Naive thymus-derived CD4-positive, alpha-beta T cell (primary cell): ENCODE measurements around the gene MARVELD1. TPM values are rescaled to one million over a fixed set of nuclear protein-coding genes. Genes with fewer than 3 reads are reported as not detected.

Experiments
- ATAC-seq: fragments of 150-1000 bp; cut with Tn5 transposase; 2 replicates; pipeline ENCODE4 v1.10.0; 2021; ENCODE audit warnings: mild to moderate bottlenecking, moderate library complexity
- CTCF ChIA-PET: fragments of 350-600 bp; sonication (Branson Sonifier 250); formaldehyde crosslinking; loops from one replicate; lab custom pipeline; 2021; ENCODE audit warnings: antibody characterized with exemption; lab: Charles Lee
- POLR2A ChIA-PET: fragments of 350-600 bp; sonication (Branson Sonifier 250); formaldehyde crosslinking; loops from one replicate; lab custom pipeline; 2021; ENCODE audit warnings: antibody characterized with exemption, inconsistent platforms; lab: Charles Lee
- DNase-seq, 9 donors: peaks; one replicate each; pipeline versions ENCODE4 v3.0.0 to v3.0.0-alpha.2; 2020 to 2022; ENCODE audit warnings: mixed read lengths in 1 of 9
- H3K27ac ChIP-seq: one replicate; pipeline ENCODE4 v1.7.0; 2013; ENCODE audit warnings: mild to moderate bottlenecking, low read depth, low read length, moderate library complexity
- H3K27me3 ChIP-seq, 2 donors: one replicate each; pipeline ENCODE4 v1.7.0; 2013; ENCODE audit warnings: low read length in 2 of 2, mild to moderate bottlenecking in 2 of 2, moderate library complexity in 2 of 2; ENCODE audit not compliant: control insufficient read depth in 2 of 2, insufficient read depth in 2 of 2
- H3K36me3 ChIP-seq, 3 experiments: 1 replicate in 2 of 3; 2 replicates in 1 of 3; pipeline ENCODE4 v1.7.0; 2013; ENCODE audit warnings: low read length in 3 of 3, mild to moderate bottlenecking in 3 of 3, moderate library complexity in 1 of 3; ENCODE audit not compliant: insufficient read depth in 3 of 3, control insufficient read depth in 2 of 3
- H3K4me1 ChIP-seq, 2 donors: one replicate each; pipeline ENCODE4 v1.7.0; 2013; ENCODE audit warnings: low read length in 2 of 2, mild to moderate bottlenecking in 2 of 2, moderate library complexity in 1 of 2; ENCODE audit not compliant: control insufficient read depth in 2 of 2, insufficient read depth in 2 of 2
- H3K4me3 ChIP-seq: 2 replicates; pipeline ENCODE4 v1.7.0; 2013; ENCODE audit warnings: mild to moderate bottlenecking, low read length
- H3K9me3 ChIP-seq, 3 experiments: 1 replicate in 2 of 3; 2 replicates in 1 of 3; pipeline ENCODE4 v1.7.0; 2013; ENCODE audit warnings: low read length in 3 of 3; ENCODE audit not compliant: control insufficient read depth in 2 of 3
- H3K27ac Mint-ChIP-seq, 9 donors: one replicate each; pipeline ENCODE4 v1.8.0; 2020 to 2022; ENCODE audit warnings: mixed read lengths in 9 of 9, mild to moderate bottlenecking in 8 of 9, moderate library complexity in 5 of 9, inconsistent platforms in 2 of 9
- H3K27me3 Mint-ChIP-seq, 5 donors: one replicate each; pipeline ENCODE4 v1.8.0; 2021 to 2022; ENCODE audit warnings: mixed read lengths in 5 of 5, mild to moderate bottlenecking in 1 of 5
- H3K36me3 Mint-ChIP-seq, 5 donors: one replicate each; pipeline ENCODE4 v1.8.0; 2020 to 2022; ENCODE audit warnings: mixed read lengths in 5 of 5, mild to moderate bottlenecking in 3 of 5, inconsistent platforms in 1 of 5
- H3K4me1 Mint-ChIP-seq, 7 donors: one replicate each; pipeline ENCODE4 v1.8.0; 2020 to 2022; ENCODE audit warnings: mixed read lengths in 7 of 7, mild to moderate bottlenecking in 3 of 7, inconsistent platforms in 1 of 7
- H3K4me3 Mint-ChIP-seq, 10 donors: one replicate each; pipeline ENCODE4 v1.8.0; 2020 to 2022; ENCODE audit warnings: mild to moderate bottlenecking in 10 of 10, mixed read lengths in 10 of 10, moderate library complexity in 6 of 10, inconsistent platforms in 2 of 10
- H3K9me3 Mint-ChIP-seq, 11 donors: one replicate each; pipeline ENCODE4 v1.8.0; 2020 to 2022; ENCODE audit warnings: mixed read lengths in 11 of 11, mild to moderate bottlenecking in 4 of 11, inconsistent platforms in 1 of 11, moderate library complexity in 1 of 11
- intact Hi-C, 2 donors: fragments of 100-400 bp; cut with micrococcal nuclease; formaldehyde crosslinking; loops; one replicate each; pipeline ENCODE4 v1.15.1; 2023
- polyA plus RNA-seq, 2 donors: library from polyadenylated mRNA; unstranded; fragments of 300-500 nt; fragmentation: Illumina TruSeq; gene quantifications; one replicate each; pipeline ENCODE4 v1.2.3, GENCODE V29; 2021
- total RNA-seq, 6 experiments: library from RNA in 5 of 6; stranded (reverse) in 5 of 6; gene quantifications; 1 replicate in 5 of 6; 2 replicates in 1 of 6; pipeline ENCODE4 v1.2.3 and lab custom pipeline; 2021 to 2026

MARVELD1 gene
- total and polyA plus RNA-seq, 7 experiments from 2014 or later: 0.07 to 5.0 (median 1.1) TPM

DNA sequence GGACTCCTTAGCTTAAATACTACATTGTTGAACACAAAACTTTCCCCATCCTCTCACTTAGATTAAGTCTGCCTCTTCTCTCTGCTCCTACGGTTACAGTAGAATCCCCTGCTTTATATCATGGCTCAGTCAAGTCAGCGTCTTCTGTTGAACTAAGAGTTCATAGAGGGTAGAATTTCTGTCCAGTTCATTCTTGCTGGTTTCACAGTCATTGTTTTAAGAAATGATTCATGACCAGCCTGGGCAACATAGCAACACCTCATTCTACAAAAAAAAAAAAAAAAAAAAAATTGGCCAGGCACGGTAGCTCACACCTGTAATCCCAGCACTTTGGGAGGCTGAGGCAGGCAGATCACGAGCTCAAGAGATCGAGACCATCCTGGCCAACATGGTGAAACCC lies 19.7 kb downstream of the MARVELD1 start:
- CTCF ChIA-PET: interaction anchor here (0.6 to 8.7 kb wide), 12 partner anchors 10 to 288 kb away, joined by 3 to 90 read pairs (median 4); partner anchors contain the start of gene AVPI1
- Mint-ChIP-seq H3K27ac (no peak overlapping the region), H3K27me3 (peaks cover 0 to 8% (median 3%) of the 10 kb centered on the region in 5 donors), H3K9me3 (peaks cover 0 to 7% (median 0%) of the 10 kb centered on the region in 11 donors), H3K36me3 (peaks cover 0 to 5% (median 4%) of the 10 kb centered on the region in 5 donors), H3K4me3 (no peak overlapping the region), H3K4me1 (peaks cover 15 to 27% (median 26%) of the 10 kb centered on the region in 7 donors)
- Histone ChIP-seq H3K9me3 (no peaks in the 10 kb centered on the region), H3K27me3 (no peaks in the 10 kb centered on the region), H3K4me3 (no peak overlapping the region), H3K4me1 (peaks cover 8 to 11% of the 10 kb centered on the region in 2 donors), H3K27ac (no peak overlapping the region), H3K36me3 (peaks cover 0 to 6% (median 0%) of the 10 kb centered on the region in 3 experiments)
- POLR2A ChIA-PET: interaction anchor here (1.3 kb wide), 1 partner anchor 56 kb away, joined by 3 read pairs; no protein-coding TSS in a partner anchor
- ATAC-seq (no peak), DNase-seq (no peak)
- intact Hi-C loops: loop anchor here in 1 of 2 donors (10.0 kb wide), 1 partner anchor 402 kb away; the partner anchor contains the start of gene R3HCC1L

- peaks cover 11 to 13% of the 10 kb centered on the region in 2 donors for H3K4me1 ChIP-seq
- no peak for DNase-seq
- ATAC-seq: no peak
- H3K4me3 ChIP-seq: no peak overlapping the region
- Mint-ChIP-seq H3K36me3 (peaks cover 0 to 6% (median 4%) of the 10 kb centered on the region in 5 donors), H3K27ac (no peak overlapping the region), H3K4me3 (no peak overlapping the region), H3K9me3 (peaks cover 0 to 7% (median 0%) of the 10 kb centered on the region in 11 donors), H3K4me1 (peaks cover 19 to 33% (median 31%) of the 10 kb centered on the region in 7 donors), H3K27me3 (peaks cover 0 to 7% (median 3%) of the 10 kb centered on the region in 5 donors)
- POLR2A ChIA-PET: interaction anchor here (3.4 kb wide), 1 partner anchor 47 kb away, joined by 44 read pairs; the partner anchor contains the start of gene AVPI1
- no peaks in the 10 kb centered on the region for H3K9me3 ChIP-seq
- intact Hi-C loops: loop anchor here in 1 of 2 donors (10.0 kb wide), 1 partner anchor 401 kb away; the partner anchor contains the start of gene R3HCC1L
- H3K27ac ChIP-seq: no peak overlapping the region
- CTCF ChIA-PET: interaction anchor here (0.6 to 8.7 kb wide), 7 partner anchors 24 to 289 kb away, joined by 3 to 90 read pairs (median 8); partner anchors contain the start of gene AVPI1
- no peaks in the 10 kb centered on the region for H3K27me3 ChIP-seq
- peaks cover 0 to 6% (median 0%) of the 10 kb centered on the region in 3 experiments for H3K36me3 ChIP-seq
These were observed 20.5 kb downstream of the MARVELD1 start for GRCh38 chr10:97734021-97734420.

- H3K4me1 Mint-ChIP-seq: peaks cover 18 to 57% (median 54%) of the 10 kb centered on the region in 7 donors
- POLR2A ChIA-PET: interaction anchor here (0.6 to 3.4 kb wide), 26 partner anchors 10 to 398 kb away, joined by 3 to 44 read pairs (median 4); partner anchors contain the start of genes AVPI1, GOLGA7B, MARVELD1 and R3HCC1L
These were observed 22.9 kb downstream of the MARVELD1 start for GRCh38 chr10:97736403-97736901.

GRCh38 chr10:97736902-97737769 lies 23.6 kb downstream of the MARVELD1 start, which contains the start of gene ZFYVE27:
TSS of gene ZFYVE27 (plus strand) at chr10:97737128. CDS start at chr10:97738478, 1,350 bp downstream.
- peak within 1 kb of the TSS; percentile 86 for H3K4me3 ChIP-seq
- intact Hi-C loops: loop anchor here (1.0 to 10.0 kb wide), 14 partner anchors 23 to 1995 kb away; partner anchors contain the start of genes AVPI1 (in 2 of the 2), MMS19 (in 2 of the 2), PI4K2A (in 2 of the 2) and UBTD1 (in 2 of the 2)
- peaks cover 0 to 6% (median 4%) of the 10 kb centered on the region in 3 experiments for H3K36me3 ChIP-seq
- H3K27me3 ChIP-seq: no peaks in the 10 kb centered on the region
- H3K36me3 Mint-ChIP-seq: peaks cover 2 to 25% (median 13%) of the 10 kb centered on the region in 5 donors
- ATAC-seq: peak; percentile 96
- peaks cover 0 to 7% (median 0%) of the 10 kb centered on the region in 11 donors for H3K9me3 Mint-ChIP-seq
- peak within 1 kb of the TSS; percentile 99 for H3K27ac ChIP-seq
- peaks cover 0 to 3% (median 0%) of the 10 kb centered on the region in 5 donors for H3K27me3 Mint-ChIP-seq
- peaks cover 18% of the 10 kb centered on the region in 2 donors for H3K4me1 ChIP-seq
- no peaks in the 10 kb centered on the region for H3K9me3 ChIP-seq
- POLR2A ChIA-PET: interaction anchor here (0.6 to 3.4 kb wide), 25 partner anchors 9 to 397 kb away, joined by 3 to 44 read pairs (median 4); partner anchors contain the start of genes AVPI1, GOLGA7B, MARVELD1 and R3HCC1L
- CTCF ChIA-PET: interaction anchor here (0.7 to 8.7 kb wide), 9 partner anchors 20 to 60 kb away, joined by 3 to 90 read pairs (median 5); partner anchors contain the start of gene AVPI1
- DNase-seq: peak; percentile 88 to 99 (median 94)
- H3K27ac Mint-ChIP-seq: peak within 1 kb of the TSS; percentile 95 to 99 (median 97)
- H3K4me1 Mint-ChIP-seq: peaks cover 20 to 62% (median 58%) of the 10 kb centered on the region in 7 donors
- peak within 1 kb of the TSS; percentile 88 to 98 (median 94) for H3K4me3 Mint-ChIP-seq

More at GRCh38 chr10:97736403-97736901, 22.9 kb downstream of the MARVELD1 start:
- intact Hi-C loops: loop anchor here (2.0 to 10.0 kb wide), 7 partner anchors 60 to 1996 kb away; partner anchors contain the start of genes COX15 (in 1 of the 2), CUTC (in 1 of the 2), MMS19 (in 1 of the 2) and MORN4 (in 1 of the 2)
- ATAC-seq: peak; percentile 5
- H3K27me3 Mint-ChIP-seq: peaks cover 0 to 3% (median 0%) of the 10 kb centered on the region in 5 donors
- peak overlapping the region; percentile 86 for H3K4me3 ChIP-seq
- H3K4me3 Mint-ChIP-seq: peak overlapping the region; percentile 88 to 98 (median 94)
- H3K9me3 Mint-ChIP-seq: peaks cover 0 to 7% (median 0%) of the 10 kb centered on the region in 11 donors
- peaks cover 0 to 6% (median 4%) of the 10 kb centered on the region in 3 experiments for H3K36me3 ChIP-seq
- peak overlapping the region; percentile 99 for H3K27ac ChIP-seq
- CTCF ChIA-PET: interaction anchor here (0.7 to 8.7 kb wide), 9 partner anchors 21 to 59 kb away, joined by 3 to 90 read pairs (median 5); partner anchors contain the start of gene AVPI1
- H3K27me3 ChIP-seq: no peaks in the 10 kb centered on the region
- peaks cover 18% of the 10 kb centered on the region in 2 donors for H3K4me1 ChIP-seq
- no peaks in the 10 kb centered on the region for H3K9me3 ChIP-seq
- DNase-seq: peak in 1 of 9 donors; percentile 9
- peak overlapping the region; percentile 95 to 99 (median 97) for H3K27ac Mint-ChIP-seq
- peaks cover 0 to 24% (median 12%) of the 10 kb centered on the region in 5 donors for H3K36me3 Mint-ChIP-seq

DNA sequence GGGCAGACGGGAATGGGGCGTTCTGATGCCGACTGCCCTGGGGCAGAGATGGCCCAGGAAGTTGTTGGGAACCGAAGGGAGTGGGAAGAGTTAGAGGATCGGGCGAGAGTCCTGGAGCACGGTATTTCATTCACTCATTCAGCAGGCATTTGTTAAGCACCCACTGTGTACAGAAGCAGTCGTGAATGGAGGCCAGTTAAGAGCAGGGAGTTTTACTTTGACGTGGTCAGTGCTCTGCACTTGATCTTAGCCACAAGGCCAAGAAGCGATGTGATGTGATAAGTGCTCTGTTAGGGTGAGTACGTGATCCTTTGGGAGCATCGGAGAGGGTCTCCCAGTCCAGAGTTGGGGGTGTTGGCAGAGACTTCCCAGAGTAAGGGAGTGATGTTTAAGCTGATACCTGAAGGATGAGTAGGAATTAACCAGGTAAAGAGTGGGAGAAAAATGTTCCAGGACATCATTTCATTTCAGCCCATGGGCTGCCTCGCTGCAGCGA lies 24.3 kb downstream of the MARVELD1 start:
- CTCF ChIA-PET: no interaction called here
- H3K36me3 ChIP-seq: peaks cover 0 to 8% (median 4%) of the 10 kb centered on the region in 3 experiments
- Mint-ChIP-seq H3K4me1 (peaks cover 22 to 67% (median 61%) of the 10 kb centered on the region in 7 donors), H3K9me3 (peaks cover 0 to 7% (median 0%) of the 10 kb centered on the region in 11 donors), H3K36me3 (peaks cover 3 to 26% (median 15%) of the 10 kb centered on the region in 5 donors), H3K27me3 (peaks cover 0 to 3% (median 0%) of the 10 kb centered on the region in 5 donors), H3K27ac (peak overlapping the region; percentile 95 to 99 (median 97)), H3K4me3 (peak overlapping the region; percentile 88 to 98 (median 94))
- no peaks in the 10 kb centered on the region for H3K27me3 ChIP-seq
- POLR2A ChIA-PET: no interaction called here
- no peak for DNase-seq
- H3K9me3 ChIP-seq: no peaks in the 10 kb centered on the region
- H3K27ac ChIP-seq: peak overlapping the region; percentile 99
- no peak for ATAC-seq
- peak overlapping the region; percentile 86 for H3K4me3 ChIP-seq
- intact Hi-C loops: loop anchor here (1.0 to 10.0 kb wide), 14 partner anchors 24 to 1994 kb away; partner anchors contain the start of genes AVPI1 (in 2 of the 2), MMS19 (in 2 of the 2), PI4K2A (in 2 of the 2) and UBTD1 (in 2 of the 2)
- H3K4me1 ChIP-seq: peaks cover 18% of the 10 kb centered on the region in 2 donors
